ENCODE data around the gene ENPP3.

DNA sequence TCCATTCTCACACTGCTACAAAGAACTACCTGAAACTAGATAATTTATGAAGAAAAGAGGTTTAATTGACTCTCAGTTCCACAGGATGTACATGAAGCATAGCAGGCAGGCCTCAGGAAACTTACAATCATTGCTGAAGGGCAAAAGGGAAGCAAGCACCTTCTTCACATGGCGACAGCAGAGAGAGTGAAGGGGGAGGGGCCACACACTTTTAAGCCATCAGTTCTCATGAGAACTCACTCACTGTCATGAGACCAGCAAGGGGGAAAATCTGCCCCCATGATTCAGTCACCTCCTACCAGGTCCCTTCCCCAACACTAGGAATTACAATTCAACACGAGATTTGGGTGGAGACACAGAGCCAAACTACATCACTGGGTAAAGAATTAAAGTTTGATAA, 158.3 kb downstream of the ENPP3 start:
- TF ChIP-seq CTBP1 (IDR thresholded peaks at IDR 0.05; ENCODE audit: borderline replicate concordance) (no peak), FOXM1 (IDR thresholded peaks at IDR 0.05; ENCODE audit: borderline replicate concordance) (no peak), ARNT (IDR thresholded peaks at IDR 0.05) (no peak), SUZ12 (IDR thresholded peaks at IDR 0.05) (no peak), SP1 (IDR thresholded peaks at IDR 0.05) (no peak), FOXK2 (IDR thresholded peaks at IDR 0.05) (no peak), BHLHE40 (IDR thresholded peaks at IDR 0.05; ENCODE audit: borderline replicate concordance) (no peak), ELF4 (IDR thresholded peaks at IDR 0.05) (no peak), PKNOX1 (IDR thresholded peaks at IDR 0.05) (no peak), ZNF384 (IDR thresholded peaks at IDR 0.05) (no peak)

Measured in HEK293T (cell line).